ENCODE results near the gene TOM1L1.

DNA sequence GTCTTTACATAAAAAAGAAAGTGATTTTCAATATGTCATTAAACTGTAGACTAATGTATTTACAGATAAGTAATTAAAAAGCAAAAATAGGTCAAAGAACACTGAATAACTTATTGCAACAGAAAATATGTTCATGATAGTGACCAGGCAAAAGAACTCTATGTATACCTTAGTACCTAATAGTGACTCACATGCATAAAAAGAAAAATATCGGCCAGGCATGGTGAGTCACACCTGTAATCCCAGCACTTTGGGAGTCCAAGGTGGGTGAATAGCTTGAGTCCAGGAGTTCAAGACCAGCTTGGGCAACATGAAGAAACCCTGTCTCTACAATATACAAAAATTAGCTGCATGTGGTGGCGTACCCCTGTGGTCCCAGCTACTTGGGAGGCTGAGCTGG lies 33.0 kb upstream of the TOM1L1 start:
- TF ChIP-seq, protein P1, sequence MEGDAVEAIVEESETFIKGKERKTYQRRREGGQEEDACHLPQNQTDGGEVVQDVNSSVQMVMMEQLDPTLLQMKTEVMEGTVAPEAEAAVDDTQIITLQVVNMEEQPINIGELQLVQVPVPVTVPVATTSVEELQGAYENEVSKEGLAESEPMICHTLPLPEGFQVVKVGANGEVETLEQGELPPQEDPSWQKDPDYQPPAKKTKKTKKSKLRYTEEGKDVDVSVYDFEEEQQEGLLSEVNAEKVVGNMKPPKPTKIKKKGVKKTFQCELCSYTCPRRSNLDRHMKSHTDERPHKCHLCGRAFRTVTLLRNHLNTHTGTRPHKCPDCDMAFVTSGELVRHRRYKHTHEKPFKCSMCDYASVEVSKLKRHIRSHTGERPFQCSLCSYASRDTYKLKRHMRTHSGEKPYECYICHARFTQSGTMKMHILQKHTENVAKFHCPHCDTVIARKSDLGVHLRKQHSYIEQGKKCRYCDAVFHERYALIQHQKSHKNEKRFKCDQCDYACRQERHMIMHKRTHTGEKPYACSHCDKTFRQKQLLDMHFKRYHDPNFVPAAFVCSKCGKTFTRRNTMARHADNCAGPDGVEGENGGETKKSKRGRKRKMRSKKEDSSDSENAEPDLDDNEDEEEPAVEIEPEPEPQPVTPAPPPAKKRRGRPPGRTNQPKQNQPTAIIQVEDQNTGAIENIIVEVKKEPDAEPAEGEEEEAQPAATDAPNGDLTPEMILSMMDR (tag by site-specific recombination; IDR thresholded peaks at IDR 0.05), result no peak
- TF ChIP-seq ZBTB20 (tag by site-specific recombination; IDR thresholded peaks at IDR 0.05), result no peak
- TF ChIP-seq ZNF335 (tag by site-specific recombination; conservative IDR thresholded peaks at IDR 0.05), result no peak
- TF ChIP-seq, protein P2, sequence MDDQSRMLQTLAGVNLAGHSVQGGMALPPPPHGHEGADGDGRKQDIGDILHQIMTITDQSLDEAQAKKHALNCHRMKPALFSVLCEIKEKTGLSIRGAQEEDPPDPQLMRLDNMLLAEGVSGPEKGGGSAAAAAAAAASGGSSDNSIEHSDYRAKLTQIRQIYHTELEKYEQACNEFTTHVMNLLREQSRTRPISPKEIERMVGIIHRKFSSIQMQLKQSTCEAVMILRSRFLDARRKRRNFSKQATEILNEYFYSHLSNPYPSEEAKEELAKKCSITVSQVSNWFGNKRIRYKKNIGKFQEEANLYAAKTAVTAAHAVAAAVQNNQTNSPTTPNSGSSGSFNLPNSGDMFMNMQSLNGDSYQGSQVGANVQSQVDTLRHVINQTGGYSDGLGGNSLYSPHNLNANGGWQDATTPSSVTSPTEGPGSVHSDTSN (CRISPR knock-in tag; IDR thresholded peaks at IDR 0.05), result no peak
- TF ChIP-seq SP2 (tag by site-specific recombination; IDR thresholded peaks at IDR 0.05), result no peak
